Retinal pigment epithelial cell (primary cell): ENCODE measurements around the gene MYO5A.

Source experiments
- DNase-seq: peaks from one replicate; pipeline ENCODE4 v3.0.0-alpha.2; 2010; ENCODE audit warnings: low read depth
- H3K4me3 ChIP-seq: 2 replicates; pipeline ENCODE4 v1.5.1; 2011; ENCODE audit warnings: mild to moderate bottlenecking, low read length, control low read depth, moderate library complexity
- TF ChIP-seq, protein P1 (sequence below): conservative IDR thresholded peaks from 2 replicates; pipeline ENCODE4 v1.5.1; 2011; ENCODE audit warnings: low read depth, low read length, control low read depth, inconsistent platforms

The MYO5A gene

DNA sequence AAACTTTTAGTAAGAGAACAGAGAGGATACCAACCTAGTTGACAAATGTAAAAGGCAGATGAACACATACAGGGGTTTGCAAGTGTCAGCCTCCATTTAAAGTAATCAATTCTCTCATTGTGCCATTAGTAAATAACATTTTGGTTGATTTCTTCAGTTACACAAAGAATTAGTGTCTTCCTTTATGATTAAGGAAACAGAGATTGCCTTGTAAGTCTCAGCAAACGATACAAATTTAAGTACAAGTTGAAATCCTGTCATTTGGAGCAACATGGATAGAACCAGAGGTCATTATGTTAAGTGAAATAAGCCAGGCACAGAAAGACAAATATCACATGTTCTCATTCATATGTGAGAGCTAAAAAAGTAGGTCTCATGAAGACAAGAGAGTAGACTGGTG, 26.1 kb downstream of the MYO5A start:
- DNase-seq = no peak
- no peak overlapping the region for H3K4me3 ChIP-seq
- TF ChIP-seq, protein P1, sequence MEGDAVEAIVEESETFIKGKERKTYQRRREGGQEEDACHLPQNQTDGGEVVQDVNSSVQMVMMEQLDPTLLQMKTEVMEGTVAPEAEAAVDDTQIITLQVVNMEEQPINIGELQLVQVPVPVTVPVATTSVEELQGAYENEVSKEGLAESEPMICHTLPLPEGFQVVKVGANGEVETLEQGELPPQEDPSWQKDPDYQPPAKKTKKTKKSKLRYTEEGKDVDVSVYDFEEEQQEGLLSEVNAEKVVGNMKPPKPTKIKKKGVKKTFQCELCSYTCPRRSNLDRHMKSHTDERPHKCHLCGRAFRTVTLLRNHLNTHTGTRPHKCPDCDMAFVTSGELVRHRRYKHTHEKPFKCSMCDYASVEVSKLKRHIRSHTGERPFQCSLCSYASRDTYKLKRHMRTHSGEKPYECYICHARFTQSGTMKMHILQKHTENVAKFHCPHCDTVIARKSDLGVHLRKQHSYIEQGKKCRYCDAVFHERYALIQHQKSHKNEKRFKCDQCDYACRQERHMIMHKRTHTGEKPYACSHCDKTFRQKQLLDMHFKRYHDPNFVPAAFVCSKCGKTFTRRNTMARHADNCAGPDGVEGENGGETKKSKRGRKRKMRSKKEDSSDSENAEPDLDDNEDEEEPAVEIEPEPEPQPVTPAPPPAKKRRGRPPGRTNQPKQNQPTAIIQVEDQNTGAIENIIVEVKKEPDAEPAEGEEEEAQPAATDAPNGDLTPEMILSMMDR = no peak

DNA sequence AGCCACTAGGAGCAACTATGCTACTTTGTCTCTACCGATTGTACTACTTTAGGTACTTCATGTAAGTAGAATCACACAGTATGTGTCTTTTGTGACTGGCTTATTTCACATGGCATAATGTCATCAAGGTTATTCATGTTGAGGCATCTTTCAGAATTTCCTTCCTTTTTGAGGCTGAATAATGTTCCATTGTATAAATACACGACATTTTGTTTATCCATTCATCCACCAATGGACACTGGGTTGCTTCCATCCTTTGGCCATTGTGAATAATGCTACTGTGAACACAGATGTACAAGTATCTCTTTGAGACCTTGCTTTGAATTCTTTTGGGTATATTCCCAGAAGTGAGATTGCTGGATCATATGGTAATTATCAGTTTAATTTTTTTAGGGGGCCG, 29.2 kb downstream of the MYO5A start:
- TF ChIP-seq, protein P1 = no peak
- DNase-seq = no peak
- no peak overlapping the region for H3K4me3 ChIP-seq

DNA sequence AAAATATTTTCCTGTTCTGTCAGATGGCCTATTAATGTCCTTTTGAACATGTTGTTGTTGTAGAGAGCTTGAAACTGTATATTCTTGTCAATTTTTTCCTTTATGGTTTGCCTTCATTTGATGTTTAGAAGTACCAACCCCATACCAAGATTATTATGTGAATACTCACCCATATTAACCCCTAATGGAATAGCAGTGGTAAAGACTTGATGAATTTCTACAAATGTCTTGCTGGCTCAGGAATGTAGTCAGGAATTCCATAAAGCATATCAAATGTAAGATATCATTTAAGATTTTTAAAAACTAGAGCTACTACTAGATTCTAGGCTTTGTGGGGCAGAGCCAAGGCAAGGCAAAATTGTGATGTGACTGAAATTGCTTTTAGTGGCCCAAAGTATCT, 30.0 kb downstream of the MYO5A start:
- no peak overlapping the region for H3K4me3 ChIP-seq
- no peak for DNase-seq
- TF ChIP-seq, protein P1 = no peak

DNA sequence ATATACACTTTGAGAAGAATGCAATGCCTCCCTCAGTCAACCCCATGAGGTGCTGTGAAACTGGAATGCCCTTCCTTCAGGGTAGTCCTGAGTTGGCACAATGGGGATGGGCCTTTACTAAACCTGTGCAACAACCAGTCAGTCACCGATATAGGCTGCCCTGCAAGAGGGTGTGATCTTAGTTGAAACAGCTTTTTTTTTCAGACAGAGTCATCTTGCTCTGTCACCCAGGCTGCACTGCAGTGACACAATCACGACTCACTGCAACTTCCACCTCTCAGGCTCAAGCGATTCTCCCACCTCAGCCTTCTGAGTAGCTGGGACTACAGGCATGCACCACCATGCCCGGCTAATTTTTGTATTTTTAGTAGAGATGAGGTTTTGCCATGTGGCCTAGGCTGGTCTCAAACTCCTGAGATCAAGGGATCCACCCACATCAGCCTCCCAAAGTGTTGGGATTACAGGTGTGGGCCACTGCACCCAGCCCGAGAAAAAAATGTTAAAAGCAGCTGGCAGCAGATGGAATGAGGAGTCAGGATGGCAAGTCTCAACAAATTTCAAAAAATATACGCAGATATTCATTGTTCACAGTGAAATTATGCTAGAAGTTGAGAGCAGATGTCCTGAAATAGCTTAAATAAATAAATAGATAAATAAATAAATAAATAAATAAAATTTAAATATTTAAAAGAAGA, 31.8 kb downstream of the MYO5A start:
- no peak for DNase-seq
- no peak overlapping the region for H3K4me3 ChIP-seq
- TF ChIP-seq, protein P1 = no peak

DNA sequence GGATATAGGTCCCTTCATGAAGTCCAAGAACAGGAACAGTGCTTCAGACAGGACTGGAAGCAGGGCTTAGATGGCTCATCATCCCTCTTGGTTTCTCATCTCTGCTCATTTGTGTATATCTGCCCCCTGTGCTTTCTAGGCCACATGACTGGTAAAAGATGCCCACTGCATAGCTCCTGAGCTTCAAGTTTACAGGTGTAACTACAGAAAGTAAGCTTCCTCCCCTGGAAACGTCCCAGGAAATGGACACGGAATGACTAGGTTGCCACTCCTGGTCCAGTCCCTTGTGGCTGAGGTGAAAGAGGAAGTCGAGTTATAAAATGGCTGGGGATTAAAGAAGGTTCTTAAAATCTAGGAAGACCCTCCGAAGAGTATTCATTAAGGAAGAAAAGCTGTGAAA, 32.5 kb downstream of the MYO5A start:
- TF ChIP-seq, protein P1 = no peak
- no peak overlapping the region for H3K4me3 ChIP-seq
- DNase-seq = no peak

DNA sequence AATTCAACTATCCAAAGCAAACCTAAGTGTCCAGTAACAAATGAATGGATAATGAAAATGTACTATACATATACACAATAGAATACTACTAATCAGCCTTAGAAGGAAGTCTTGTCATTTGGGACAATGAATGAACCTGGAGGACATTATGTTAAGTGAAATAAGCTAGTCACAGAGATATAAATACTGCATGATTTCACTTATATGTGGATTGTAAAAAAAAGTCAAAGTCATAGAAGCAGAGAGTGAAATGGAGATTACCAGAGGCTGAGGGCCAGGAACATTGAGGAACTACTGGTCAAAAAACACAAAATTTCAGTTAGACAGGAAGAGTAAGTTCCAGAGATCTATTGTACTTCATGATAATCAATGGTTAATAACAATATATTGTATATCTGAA, 33.6 kb downstream of the MYO5A start:
- no peak overlapping the region for H3K4me3 ChIP-seq
- TF ChIP-seq, protein P1 = no peak
- no peak for DNase-seq

DNA sequence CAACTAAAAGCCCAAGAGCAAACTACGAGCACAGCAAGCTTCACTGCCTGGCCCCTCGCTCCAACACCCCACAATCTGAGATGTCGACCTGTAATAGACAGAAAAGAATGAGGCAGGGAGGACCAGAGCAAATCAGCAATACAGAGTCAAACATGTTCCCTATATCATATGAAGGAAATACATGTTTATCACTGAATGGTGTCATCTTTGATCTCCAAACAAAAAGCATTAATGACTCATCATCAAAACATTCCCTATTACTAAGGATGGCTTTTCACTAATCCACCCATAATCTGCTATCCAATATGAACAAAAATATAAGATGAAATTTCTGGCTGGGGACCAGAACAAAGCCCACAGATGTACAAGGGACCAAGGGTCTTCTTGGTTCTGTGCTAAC, 34.7 kb downstream of the MYO5A start:
- no peak overlapping the region for H3K4me3 ChIP-seq
- TF ChIP-seq, protein P1 = no peak
- DNase-seq = no peak
